Retina (tissue), 1 donor: ENCODE data around the gene TUBGCP3.
"Not testable (repeated sequence)": the region's sequence is repeated elsewhere in the genome, so short reads cannot be mapped to it uniquely, and the experiment has no call there.

Source experiments
- DNase-seq: peaks from one replicate; pipeline ENCODE4 v3.0.0-alpha.2; 2016

Gene TUBGCP3

DNA sequence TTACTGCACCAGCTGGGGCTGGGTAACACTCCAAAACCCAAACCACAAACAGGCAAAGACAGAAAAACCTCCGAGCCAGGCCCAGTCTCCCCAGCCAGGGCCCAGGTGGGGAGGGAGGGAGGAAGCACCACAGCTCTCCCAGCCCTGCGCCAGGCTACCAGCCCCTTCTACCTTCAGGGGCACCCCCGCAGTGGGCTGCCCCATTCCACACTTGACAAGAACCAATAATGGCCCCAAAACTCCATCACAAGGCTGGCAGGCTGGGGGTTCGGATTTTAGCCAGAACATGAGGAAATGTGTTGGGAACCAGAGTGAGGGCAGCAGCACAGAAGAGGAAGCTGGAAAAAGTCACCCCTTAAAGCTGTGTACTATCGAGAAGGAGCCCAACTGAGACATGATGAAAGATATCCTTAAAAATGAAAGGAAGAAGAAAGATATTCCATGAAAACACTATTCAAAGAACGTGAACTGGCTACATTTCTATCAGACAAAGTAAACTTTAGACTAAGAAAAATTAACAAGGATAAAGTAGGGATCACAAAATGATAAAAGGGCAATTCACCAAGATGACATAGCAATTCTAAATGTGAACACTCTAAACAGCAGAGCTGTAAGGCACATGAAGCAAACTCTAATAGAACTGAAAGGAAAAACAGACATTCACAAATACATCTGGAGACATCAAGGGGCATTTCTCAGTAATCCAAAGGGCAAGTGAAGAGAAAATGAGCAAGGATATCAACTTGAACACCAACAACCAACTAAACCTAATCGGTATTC is 12.9 kb downstream of the TUBGCP3 start:
- DNase-seq = no peak

DNA sequence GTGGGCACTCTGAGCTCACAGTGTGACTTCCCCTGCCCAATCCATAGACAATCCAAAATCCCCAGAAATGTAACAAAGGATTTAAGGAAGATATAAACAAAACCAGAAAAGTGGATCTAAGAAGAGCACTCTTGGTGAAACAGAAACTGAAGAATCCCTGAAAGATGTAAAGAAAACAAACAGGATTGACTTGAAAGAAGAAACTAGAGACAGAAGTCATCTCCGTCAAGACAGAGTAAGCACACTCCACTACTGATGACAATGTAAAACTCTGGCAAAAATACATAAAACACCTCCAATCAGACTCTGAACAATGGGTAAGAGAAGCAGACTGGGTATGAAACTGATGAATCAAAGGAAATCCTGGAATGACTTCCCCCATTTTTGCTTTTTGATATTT is 13.5 kb downstream of the TUBGCP3 start:
- DNase-seq = no peak

DNA sequence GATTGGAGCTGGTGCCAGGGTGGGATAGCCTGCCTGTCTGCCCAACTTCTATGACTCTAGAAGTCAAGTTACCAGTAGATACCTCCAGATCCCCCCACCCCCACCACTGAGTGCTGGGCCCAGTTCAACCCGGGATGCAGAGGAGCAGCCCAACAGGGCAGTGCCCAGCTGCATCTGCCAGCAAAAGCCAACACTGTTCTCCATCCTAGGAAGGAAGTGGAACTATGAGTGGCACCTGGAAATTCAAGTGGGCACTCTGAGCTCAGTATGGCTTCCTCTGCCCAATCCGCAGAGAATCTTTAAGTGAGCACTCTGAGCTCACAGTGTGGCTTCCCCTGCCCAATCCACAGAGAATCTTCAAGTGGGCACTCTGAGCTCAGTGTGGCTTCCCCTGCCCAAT is 14.2 kb downstream of the TUBGCP3 start:
- DNase-seq = no peak

DNA sequence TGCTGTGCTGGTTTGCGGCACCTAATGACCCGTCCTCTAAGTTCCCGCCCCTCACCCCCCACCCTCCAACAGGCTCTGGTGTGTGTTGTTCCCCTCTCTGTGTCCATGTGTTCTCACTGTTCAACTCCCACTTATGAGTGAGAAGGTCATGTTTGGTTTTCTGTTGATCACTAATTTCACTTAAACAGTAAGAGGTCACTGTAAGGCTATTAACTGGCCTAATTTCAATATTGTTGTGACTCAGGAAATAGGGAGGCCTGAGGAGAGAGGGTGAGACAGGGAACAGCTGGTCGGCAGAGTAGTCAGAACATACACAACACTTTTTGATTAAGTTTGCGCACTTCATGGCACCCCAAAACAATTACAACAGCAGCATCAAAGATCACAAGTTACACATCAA is 15.6 kb downstream of the TUBGCP3 start:
- no peak for DNase-seq

DNA sequence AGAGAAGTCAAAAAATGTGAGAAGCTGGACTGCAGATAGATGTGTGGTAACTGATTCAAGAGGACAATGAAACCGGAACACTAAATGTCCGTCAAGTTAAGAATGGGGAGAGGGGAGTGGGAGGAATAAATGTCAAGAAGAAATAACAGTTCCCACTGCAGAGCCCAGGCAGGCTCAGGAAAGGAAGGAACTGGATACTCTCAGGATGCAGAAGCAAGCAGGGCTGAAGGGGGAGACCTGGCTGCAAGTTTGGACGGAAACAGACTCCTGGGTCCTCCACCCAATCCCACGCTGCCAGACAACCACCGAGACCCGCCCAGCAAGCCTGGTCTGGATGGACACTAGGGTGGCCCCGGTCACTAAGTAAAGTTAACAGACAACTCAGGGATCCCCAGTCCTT is 18.1 kb downstream of the TUBGCP3 start:
- DNase-seq = no peak

DNA sequence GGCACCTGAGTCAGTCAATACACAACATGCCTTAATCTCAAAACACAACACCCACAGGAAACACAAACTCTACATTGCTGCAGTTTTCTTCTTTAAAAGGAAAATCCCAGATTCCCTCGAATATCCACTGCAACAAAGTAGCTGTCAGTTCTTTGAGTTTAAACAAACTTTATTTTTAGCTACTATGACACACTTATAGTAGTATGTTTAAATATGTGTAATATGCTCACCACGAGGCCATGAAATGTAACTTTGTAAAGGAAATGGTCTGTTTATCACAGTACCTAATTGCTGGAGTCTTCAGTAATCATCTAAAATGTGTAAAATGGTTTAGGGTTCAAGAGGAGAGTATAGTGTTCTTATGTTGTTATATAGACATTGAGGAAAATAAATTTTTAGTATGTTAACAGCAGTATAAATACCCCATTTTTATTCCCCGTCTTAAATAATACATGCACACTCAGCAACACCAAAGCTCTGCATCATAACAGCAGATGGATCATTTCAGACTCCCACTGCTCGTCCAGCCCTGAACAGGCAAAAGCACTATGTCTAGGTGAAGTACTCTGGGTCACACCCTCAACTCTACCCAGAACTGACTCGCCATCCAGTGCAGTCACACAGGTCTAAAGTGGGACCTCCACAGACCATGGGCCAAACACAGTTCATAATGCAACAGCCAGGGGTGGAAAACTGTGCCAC is 20.6 kb downstream of the TUBGCP3 start:
- no peak for DNase-seq

DNA sequence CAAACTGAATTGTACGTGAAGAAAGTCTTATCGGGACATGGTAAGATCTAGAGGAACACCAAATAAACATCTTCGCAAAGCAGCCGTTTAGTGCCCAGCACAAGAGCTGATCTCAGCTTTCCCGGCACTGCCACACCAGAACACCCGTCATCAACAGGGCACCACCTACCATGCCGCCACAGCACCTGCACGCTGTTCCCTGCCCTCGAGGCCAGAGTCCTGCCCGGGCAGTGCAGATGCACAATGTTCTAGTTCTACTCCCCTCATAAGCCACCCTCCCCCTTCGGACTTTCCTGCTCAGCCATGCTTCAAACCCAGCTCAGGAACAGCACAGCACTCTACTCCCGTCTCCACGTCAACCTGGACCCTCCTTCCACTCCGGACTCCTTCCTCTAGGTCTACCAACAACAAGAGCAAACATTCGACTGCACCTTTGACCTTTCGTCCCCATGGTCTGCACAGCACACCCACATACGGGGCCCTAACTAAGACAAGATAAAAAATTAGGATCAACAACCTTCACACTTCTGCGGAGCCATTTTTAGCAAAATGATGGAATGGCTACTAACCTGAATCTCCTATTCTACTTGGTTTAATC is 25.1 kb downstream of the TUBGCP3 start:
- no peak for DNase-seq

DNA sequence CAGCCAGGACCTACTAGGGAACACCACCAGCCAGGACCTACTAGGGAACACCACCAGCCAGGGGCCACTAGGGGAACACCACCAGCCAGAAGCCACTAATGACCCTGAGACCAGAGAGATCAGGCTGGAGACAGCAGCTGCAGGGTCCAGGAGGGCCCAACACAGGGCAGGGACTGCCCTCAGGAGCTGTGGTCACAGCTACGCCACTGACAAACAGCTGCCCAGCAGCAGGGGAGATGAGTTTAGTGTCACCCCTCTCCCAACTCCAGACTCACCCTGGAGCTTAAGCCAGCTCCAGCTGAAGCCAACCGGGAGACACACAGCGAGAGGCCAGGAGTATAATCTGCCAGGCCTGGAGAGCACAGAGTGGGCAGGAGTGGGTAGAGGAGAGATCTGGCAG is 25.7 kb downstream of the TUBGCP3 start:
- no peak for DNase-seq

DNA sequence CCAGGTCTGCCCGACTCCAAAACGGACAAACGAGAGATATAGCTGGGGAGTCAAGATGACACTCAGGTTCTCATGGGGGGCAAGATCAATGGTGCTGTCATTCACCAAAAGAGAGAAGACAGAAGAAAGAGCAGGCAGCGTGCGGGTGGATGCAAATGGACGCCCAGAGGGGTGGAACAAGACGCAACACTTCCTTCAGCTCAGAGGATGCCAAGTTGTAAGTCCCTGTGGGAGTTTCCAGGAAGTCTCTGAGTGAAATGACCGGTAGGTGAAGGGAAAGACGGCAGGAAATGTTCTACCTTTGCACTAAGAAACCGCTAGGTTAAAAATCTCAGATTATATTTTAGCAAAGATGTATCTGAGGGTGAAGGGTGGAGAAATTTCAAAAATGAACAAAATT is 26.5 kb downstream of the TUBGCP3 start:
- DNase-seq = no peak

DNA sequence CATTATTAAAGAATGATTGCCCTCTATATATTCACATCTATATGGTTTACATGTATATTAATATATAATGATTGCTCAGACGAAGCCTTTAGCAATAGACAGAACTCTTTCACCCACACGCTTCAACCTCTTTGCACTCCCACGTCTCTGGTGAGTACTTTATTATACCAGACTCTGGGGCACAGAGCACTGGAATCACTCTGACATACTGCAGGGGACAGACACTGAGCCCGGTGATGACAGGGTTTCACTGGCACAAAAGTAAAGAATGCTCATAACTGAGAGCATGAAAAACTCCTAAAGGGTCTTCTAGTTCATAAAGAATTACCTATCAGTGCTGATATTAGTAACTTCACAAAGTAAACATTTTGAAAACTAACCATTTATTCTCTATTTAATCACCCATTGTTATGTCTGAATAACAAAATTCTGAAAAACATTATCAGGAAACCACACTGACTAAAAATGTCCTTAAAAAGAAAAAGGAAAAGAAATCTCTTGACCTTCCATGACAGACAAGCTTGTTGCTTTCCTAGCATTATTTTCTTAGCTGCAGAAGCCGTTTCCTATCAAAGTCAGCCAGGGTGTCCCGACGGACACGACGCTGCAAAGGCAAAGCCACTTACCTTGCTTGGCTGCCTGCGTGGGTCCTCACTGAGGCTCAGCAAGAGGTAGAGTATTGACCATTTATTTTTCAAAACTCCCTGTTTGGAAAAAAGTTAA is 29.1 kb downstream of the TUBGCP3 start:
- DNase-seq = no peak

DNA sequence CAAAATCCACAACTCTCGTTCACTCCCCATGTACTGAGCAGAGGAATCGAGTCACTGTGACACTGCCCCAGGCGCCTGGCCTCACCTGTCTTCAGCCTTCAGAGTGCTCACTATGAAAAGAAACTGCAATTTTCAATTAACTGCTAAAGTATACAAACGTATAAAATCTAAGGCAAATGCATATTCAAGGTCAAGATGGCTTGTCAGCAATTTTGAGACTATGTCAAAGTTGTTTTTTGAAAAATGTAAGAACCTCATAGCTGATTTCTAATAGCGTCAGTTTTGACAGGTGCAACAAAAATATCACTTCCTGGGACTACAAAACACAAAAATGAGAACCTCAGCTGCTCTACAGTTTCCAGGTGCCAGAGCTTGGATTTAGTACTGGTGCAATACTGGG is 31.4 kb downstream of the TUBGCP3 start:
- no peak for DNase-seq

DNA sequence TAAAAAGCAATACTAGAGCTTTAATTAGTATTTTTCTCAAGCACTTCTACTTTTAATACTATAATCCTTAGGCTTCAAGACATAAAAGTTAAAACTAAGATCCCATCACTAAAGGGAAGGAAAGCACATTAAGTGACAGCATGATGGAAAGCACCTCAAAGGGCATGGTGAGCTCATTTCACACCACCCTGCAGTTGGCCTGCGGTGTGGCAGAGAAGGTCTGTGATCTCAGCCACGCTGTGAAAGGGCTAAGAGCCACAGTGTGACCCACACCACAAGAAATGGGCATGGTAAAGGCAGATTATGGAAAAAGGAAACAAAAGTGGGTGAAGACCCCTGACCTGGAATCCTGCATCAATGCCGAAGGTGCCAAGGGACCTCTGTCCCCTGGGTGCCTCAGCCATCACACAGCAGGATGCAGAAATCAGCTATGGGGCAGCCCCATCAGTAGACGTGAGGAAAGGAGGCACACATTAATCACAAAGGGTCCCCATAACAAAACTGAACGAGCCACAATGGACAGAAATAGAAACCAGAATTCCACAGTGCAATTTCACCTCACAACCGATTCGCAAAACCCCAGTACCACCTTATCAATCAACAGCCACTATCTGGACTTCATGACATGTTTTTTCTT is 33.6 kb downstream of the TUBGCP3 start:
- DNase-seq = no peak

DNA sequence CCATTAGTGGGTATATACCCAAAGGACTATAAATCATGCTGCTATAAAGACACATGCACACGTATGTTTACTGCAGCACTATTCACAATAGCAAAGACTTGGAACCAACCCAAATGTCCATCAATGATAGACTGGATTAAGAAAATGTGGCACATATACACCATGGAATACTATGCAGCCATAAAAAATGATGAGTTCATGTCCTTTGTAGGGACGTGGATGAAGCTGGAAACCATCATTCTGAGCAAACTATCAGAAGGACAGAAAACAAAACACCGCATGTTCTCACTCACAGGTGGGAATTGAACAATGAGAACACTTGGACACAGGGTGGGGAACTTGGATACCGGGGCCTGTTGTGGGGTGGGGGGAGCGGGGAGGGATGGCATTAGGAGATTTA is 39.0 kb downstream of the TUBGCP3 start:
- not testable (repeated sequence) for DNase-seq

DNA sequence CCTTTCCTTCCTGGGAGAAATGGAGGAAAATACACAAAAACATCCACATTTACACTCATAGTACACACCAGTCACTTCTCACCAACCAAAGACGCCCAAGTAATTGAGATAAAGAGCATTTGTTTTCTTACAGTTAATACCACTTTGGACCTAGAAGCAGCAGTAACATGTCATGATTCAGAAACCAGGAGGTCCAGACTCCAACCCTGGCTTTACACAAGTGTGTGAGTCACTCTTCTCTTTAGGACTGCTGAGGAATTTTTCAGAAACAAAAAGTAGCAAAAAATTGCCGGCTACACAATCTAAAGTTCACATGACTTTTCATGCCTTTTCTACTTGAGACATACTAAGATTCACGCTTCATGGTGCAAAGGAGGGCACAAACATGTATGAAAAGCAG is 42.1 kb downstream of the TUBGCP3 start:
- DNase-seq = no peak

DNA sequence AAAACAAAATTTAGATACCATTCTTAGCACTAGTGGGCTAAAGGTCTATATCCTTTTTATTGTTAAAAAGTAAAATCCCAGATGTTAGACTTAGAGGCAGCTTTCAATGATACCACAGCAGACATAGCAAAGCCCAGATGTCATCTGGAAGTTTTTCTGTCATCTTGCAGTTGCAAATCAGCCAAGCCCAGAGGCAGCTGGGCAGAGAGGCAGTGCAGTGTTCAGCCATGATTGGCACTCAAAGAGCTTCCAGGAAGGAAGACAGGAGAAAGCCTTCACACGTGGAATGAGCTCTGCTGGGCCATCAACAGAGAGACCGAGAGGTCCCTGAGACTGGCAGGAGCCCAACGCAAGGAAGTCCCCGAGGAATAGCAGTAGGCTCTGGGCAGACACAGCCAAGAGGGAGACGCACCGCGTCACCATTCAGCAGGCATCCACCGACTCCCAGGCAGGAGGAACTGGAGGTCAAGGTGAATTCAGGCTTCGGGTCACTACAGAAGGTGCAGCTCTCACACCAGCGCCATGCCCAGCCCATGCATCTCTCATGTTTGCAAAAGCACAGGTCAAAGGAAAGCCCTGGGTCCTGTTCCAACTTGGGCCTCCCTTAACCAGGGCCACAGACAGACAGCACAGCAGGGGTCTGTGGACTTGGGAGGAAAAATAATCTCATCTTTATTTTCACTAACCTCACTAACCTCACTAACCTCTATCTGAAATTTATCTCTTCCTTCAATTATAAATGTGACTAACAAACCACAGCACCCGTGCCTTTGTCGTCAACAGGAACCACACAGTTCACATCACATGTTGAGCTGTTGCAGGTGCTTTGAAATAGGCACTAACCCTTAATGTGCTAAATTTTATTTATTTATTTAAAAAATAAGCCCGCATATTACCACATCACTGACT is 54.9 kb downstream of the TUBGCP3 start:
- DNase-seq = no peak

DNA sequence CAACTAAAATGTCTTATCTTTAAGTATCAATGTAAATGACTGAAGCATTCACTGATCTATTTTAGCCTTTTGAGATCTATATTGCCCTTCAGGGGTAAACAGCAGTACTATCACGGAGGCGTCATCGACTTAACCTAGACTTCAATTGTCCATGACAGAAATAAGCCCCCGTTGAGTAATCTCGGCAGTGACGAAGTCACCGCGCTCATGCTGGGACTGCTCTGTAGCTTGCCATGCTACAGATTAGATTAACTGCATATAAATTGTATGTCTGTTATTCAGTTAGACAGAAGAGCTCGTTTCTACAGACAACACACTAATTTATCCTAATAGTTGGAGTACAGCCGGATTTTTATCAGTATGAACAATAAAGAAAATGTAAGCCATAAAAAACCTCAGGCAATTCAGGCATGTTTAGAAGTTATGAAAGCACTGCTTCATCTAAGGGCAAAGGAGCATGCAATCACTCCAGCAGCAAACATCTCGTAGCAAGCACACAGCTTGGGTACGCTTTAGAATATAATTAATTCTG is 56.6 kb downstream of the TUBGCP3 start:
- no peak for DNase-seq

DNA sequence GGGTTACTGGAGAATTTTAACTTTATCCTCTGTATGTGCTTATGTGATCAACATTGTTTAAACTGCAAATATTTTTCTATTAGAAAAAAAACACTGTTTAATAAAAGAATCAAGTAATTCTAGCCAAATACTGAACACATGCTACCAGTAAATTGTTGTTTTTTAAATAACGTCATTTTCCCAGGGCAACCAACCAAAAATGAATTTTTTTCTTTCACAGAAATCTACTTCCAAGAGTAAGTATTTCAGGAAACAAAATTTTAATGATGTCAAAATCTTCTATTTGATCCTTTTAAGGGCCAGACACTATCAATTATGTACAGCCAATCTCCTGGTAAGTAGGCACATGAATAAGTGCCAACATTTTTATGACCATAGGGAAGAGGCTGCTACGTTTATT is 57.1 kb downstream of the TUBGCP3 start:
- no peak for DNase-seq

DNA sequence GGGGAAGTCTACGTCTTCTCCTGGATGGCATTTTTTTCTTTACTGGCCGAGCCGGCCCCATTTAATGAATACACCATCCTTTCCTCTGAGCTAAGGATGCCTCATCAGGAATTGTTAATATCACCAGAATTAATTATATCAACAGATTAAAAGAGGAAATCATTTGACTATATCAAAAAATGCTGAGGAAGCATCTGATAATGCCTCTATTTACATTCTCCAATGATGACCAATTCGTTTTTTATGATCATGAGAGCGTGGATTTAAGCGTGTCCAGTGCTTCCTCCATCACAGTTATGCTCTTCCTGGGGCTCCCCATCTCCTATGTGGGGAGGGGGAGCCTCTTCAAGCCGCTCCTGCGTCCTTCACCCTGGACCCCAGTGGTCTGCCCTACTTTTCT is 58.7 kb downstream of the TUBGCP3 start:
- DNase-seq = no peak

DNA sequence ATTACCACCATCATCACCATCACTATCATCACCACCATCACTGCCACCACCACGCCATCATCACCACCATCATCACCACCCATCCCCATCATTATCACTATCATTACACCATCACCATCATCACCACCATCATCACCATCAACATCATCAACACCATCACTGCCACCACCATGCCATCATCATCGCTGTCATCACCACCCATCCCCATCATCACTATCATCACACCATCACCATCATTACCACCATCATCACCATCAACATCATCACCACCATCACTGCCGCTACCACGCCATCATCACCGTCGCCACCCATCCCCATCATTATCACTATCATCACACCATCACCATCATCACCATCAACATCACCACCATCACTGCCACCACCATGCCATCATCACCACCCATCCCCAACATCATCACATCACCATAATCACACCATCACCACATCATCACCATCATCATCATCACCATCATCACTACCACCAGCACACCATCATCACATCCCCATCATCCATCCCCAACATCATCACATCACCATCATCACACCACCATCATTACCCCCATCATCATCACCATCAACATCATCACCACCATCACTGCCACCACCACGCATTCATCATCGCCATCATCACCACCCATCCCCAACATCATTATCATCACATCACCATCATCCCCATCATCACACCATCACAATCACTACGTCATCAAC is 61.7 kb downstream of the TUBGCP3 start:
- no peak for DNase-seq

DNA sequence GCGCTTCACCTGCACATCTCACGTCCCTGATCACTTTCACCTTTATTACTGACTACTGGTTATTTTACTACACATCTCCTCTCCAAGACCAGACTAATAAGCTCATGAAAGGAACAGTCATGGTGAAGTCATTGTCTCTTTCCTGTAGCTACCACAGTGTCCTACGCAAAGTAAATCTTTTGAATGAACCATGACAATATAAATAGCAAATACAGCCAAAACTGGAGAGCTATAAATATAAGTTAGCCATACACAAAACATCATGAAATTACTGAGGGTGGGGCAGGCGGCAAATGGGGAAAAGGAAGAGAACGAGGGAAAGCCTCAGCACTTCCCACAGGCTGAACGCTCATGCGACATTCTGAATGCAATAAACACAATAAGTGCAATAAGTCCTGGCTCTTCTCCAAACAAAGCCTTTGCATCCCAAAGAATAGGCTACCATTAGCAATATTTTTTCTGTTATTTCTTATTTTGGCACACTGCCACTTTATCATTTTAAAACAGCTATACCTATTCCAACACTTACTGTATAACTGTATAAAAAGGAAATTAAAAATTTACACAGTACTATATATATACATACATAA is 62.5 kb downstream of the TUBGCP3 start:
- DNase-seq = no peak

DNA sequence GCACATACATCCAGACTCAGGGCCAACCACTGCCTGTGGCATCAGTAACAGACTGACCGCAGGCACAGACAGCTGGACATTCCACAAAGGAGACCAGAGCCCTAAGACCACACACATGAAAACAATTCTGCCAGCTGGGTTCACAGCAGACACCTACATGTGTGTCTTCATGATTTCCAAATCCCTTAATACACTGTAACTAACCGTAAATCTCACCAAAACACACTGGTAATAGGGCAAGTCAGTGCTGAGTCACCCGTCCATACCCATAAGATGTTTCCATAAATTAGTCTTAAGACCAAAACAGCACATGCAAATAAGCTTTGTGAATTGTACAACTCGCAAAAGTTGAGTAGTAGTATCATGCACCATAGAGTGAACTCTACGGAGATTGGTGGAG is 65.4 kb downstream of the TUBGCP3 start:
- no peak for DNase-seq
